Measurements from ENCODE around the gene PCDHA13.
"Not testable (repeated sequence)": the region's sequence is repeated elsewhere in the genome, so short reads cannot be mapped to it uniquely, and the experiment has no call there.

The PCDHA13 gene

DNA sequence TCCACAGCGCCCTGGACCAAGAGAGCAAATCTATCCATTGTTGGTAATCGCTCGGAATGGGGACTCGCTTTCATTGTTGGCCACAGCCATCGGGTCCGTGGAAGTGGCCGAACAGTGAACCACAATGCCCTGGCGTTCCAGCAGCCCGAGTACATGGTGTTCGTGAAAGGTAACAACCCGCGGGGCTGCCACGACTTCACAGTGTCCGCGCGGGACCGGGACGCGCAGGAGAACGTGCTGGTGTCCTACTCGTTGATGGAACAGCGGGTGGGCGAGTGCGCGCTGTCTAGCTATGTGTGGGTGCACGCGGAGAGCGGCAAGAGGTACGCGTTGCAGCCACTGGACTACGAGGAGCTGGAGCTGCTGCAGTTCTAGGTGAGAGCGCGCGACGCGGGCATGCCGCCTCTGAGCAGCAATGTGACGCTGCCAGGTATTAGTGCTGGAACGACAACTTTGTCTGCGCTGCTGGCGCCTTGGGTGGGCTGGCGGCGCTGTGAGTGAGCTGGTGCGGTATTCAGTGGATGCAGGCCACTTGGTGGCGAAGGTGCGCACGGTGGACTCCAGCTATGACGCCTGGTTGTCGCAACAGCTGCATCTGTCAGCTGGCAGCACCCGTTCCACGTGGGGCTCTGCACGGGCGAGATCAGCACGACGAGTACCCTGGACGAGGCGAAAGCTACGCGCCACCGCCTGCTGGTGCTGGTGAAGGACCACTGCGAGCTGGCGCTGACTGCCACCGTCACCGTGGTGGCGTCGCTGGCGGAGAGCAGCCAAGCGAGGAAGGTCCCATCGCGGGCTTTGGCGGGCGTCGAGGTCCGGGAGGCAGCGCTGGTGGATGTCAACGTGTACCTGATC lies 19.3 kb upstream of the PCDHA13 start:
- in situ Hi-C loops (cut with HindIII; ENCODE audit: low pct_ligation_motif_present, low pct_unique_long_range_greater_than_20kb, low sequenced_read_pairs), result no loop called here
- no peak for DNase-seq

DNA sequence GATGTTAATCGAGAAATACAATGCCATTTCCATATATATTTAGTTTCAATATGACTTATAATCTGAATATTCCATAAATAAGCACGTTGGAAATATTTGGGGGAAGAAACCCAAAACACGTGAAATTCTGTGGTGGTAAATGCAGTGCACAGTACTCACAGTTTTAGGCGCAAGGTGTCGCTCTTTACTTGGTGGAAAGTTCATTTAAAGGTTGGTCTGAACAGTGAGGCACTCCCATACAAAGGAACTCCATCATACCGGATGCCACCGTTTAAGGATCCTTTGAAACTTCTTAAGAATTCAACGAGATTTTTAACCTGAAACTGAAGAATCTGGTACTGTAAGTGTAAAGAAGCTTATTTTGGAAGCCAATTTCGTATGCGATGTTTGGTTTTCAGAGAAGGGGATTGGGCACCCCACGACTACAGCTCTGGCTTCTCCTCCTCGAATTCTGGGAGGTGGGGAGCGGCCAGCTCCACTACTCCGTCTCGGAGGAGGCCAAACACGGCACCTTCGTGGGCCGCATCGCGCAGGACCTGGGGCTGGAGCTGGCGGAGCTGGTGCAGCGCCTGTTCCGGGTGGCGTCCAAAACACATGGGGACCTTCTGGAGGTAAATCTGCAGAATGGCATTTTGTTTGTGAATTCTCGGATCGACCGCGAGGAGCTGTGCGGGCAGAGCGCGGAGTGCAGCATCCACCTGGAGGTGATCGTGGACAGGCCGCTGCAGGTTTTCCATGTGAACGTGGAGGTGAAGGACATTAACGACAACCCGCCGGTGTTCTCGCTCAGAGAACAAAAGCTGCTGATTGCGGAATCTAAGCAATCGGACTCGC lies 13.0 kb upstream of the PCDHA13 start, which contains the start of gene PCDHA11:
PCDHA11 (plus strand) TSS at position 237 of the 834 bp plus-strand sequence; CDS start at position 384, 147 bp downstream.
- in situ Hi-C loops (cut with HindIII; ENCODE audit: low pct_ligation_motif_present, low pct_unique_long_range_greater_than_20kb, low sequenced_read_pairs), result no loop called here
- DNase-seq, result peak; percentile 10

GRCh38 chr5:140869555-140869886 lies 12.4 kb upstream of the PCDHA13 start:
- in situ Hi-C loops (cut with HindIII; ENCODE audit: low pct_ligation_motif_present, low pct_unique_long_range_greater_than_20kb, low sequenced_read_pairs), result no loop called here
- no peak for DNase-seq

DNA sequence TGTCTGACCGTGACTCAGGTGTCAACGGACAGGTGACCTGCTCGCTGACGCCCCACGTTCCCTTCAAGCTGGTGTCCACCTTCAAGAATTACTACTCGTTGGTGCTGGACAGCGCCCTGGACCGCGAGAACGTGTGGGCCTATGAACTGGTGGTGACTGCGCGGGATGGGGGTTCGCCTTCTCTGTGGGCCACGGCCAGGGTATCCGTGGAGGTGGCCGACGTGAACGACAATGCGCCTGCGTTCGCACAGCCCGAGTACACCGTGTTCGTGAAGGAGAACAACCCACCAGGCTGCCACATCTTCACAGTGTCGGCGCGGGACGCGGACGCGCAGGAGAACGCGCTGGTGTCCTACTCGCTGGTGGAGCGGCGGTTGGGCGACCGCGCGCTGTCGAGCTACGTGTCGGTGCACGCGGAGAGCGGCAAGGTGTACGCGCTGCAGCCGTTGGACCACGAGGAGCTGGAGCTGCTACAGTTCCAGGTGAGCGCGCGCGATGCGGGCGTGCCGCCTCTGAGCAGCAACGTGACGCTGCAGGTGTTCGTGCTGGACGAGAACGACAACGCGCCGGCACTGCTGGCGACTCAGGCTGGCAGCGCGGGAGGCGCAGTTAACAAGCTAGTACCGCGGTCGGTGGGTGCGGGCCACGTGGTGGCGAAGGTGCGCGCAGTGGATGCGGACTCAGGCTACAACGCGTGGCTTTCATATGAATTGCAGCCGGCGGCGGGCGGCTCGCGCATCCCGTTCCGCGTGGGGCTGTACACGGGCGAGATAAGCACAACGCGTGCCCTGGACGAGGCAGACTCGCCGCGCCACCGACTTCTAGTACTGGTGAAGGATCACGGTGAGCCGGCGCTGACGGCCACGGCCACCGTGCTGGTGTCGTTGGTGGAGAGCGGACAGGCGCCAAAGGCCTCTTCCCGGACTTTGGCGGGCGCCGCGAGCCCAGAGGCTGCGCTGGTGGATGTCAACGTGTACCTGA lies 11.4 kb upstream of the PCDHA13 start:
- DNase-seq, result no peak
- in situ Hi-C loops (cut with HindIII; ENCODE audit: low pct_ligation_motif_present, low pct_unique_long_range_greater_than_20kb, low sequenced_read_pairs), result no loop called here

GRCh38 chr5:140875085-140876065 lies 6.5 kb upstream of the PCDHA13 start, which contains the start of gene PCDHA12:
TSS of gene PCDHA12 (plus strand) at chr5:140875308. CDS start at chr5:140875473, 165 bp downstream.
- in situ Hi-C loops (cut with HindIII; ENCODE audit: low pct_ligation_motif_present, low pct_unique_long_range_greater_than_20kb, low sequenced_read_pairs), result no loop called here
- no peak for DNase-seq

DNA sequence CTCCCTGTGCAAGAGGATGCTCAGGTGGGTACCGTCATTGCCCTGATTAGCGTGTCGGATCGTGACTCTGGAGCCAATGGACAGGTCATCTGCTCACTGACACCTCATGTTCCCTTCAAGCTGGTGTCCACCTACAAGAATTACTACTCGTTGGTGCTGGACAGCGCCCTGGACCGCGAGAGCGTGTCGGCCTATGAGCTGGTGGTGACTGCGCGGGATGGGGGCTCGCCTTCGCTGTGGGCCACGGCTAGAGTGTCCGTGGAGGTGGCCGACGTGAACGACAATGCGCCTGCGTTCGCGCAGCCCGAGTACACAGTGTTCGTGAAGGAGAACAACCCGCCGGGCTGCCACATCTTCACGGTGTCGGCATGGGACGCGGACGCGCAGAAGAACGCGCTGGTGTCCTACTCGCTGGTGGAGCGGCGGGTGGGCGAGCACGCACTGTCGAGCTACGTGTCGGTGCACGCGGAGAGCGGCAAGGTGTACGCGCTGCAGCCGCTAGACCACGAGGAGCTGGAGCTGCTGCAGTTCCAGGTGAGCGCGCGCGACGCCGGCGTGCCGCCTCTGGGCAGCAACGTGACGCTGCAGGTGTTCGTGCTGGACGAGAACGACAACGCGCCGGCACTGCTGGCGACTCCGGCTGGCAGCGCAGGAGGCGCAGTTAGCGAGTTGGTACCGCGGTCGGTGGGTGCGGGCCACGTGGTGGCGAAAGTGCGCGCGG lies 5.2 kb upstream of the PCDHA13 start:
- DNase-seq; in situ Hi-C loops (cut with HindIII; ENCODE audit: low pct_ligation_motif_present, low pct_unique_long_range_greater_than_20kb, low sequenced_read_pairs): not testable (repeated sequence)

DNA sequence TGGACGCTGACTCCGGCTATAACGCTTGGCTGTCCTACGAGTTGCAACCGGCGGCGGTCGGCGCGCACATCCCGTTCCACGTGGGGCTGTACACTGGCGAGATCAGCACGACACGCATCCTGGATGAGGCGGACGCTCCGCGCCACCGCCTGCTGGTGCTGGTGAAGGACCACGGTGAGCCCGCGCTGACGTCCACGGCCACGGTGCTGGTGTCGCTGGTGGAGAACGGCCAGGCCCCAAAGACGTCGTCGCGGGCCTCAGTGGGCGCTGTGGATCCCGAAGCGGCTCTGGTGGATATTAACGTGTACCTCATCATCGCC lies 4.7 kb upstream of the PCDHA13 start:
- in situ Hi-C loops (cut with HindIII; ENCODE audit: low pct_ligation_motif_present, low pct_unique_long_range_greater_than_20kb, low sequenced_read_pairs), result no loop called here

DNA sequence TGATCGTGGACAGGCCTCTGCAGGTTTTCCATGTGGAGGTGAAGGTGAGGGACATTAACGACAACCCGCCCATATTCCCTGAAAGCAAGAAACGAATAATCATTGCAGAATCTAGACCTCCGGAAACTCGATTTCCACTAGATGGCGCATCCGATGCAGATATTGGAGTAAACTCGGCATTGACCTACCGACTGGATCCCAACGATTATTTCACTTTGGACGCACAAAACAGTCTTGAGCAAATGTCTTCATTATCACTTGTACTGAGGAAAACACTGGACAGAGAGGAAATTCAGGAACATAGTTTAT lies 621 bp downstream of the PCDHA13 start:
- in situ Hi-C loops (cut with HindIII; ENCODE audit: low pct_ligation_motif_present, low pct_unique_long_range_greater_than_20kb, low sequenced_read_pairs), result no loop called here
- DNase-seq, result no peak

More for the DNA sequence above, 4.7 kb upstream of the PCDHA13 start:
- DNase-seq, result no peak

- in situ Hi-C loops (cut with HindIII; ENCODE audit: low pct_ligation_motif_present, low pct_unique_long_range_greater_than_20kb, low sequenced_read_pairs), result no loop called here
- DNase-seq, result no peak
Measured at GRCh38 chr5:140883373-140883772, 1.4 kb downstream of the PCDHA13 start.

DNA sequence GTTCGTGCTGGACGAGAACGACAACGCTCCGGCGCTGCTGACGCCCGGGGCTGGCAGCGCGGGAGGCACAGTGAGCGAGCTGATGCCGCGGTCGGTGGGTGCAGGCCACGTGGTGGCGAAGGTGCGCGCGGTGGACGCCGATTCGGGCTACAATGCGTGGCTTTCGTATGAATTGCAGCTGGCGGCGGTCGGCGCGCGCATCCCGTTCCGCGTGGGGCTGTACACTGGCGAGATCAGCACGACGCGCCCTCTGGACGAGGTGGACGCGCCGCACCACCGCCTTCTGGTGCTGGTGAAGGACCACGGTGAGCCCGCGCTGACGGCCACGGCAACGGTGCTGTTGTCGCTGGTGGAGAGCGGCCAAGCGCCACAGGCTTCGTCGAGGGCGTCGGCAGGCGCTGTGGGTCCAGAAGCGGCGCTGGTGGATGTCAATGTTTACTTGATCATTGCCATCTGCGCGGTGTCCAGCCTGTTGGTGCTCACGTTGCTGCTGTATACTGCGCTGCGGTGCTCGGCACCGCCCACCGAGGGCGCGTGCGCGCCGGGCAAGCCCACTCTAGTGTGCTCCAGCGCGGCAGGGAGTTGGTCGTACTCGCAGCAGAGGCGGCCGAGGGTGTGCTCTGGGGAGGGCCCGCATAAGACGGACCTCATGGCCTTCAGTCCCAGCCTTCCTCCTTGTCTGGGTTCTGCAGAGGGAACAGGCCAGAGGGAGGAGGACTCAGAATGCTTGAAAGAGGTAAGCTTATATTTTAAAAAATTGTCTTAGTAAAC lies 2.2 kb downstream of the PCDHA13 start:
- no peak for DNase-seq
- in situ Hi-C loops (cut with HindIII; ENCODE audit: low pct_ligation_motif_present, low pct_unique_long_range_greater_than_20kb, low sequenced_read_pairs), result no loop called here

- in situ Hi-C loops (cut with HindIII; ENCODE audit: low pct_ligation_motif_present, low pct_unique_long_range_greater_than_20kb, low sequenced_read_pairs), result no loop called here
- no peak for DNase-seq
Measured at GRCh38 chr5:140916325-140916724, 34.4 kb downstream of the PCDHA13 start.

DNA sequence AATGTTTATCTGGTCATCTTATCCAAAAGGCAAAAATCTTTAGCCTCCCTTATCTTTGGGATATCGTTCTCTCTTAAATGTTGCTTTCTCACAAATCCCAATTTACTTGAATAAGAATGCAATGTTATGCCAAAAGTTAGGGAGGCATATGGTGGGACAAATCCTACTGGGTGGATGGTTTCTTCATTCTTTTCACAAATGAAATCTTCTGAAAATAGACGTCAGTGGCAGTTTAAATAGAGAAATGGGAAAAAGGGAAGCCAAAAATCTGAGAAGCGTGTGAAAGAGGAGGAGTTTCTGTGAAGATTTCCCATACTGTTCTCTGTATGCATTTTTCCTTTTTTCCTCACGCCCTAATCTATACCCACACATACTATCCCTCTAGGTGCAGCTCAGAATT lies 41.7 kb downstream of the PCDHA13 start:
- no peak for DNase-seq
- in situ Hi-C loops (cut with HindIII; ENCODE audit: low pct_ligation_motif_present, low pct_unique_long_range_greater_than_20kb, low sequenced_read_pairs), result no loop called here

- in situ Hi-C loops (cut with HindIII; ENCODE audit: low pct_ligation_motif_present, low pct_unique_long_range_greater_than_20kb, low sequenced_read_pairs), result no loop called here
- no peak for DNase-seq
Measured at GRCh38 chr5:140925806-140926442, 44.0 kb downstream of the PCDHA13 start, which contains the start of gene PCDHAC1. TSS of gene PCDHAC1 (plus strand) at chr5:140926299. CDS start at chr5:140926893, 594 bp downstream.

DNA sequence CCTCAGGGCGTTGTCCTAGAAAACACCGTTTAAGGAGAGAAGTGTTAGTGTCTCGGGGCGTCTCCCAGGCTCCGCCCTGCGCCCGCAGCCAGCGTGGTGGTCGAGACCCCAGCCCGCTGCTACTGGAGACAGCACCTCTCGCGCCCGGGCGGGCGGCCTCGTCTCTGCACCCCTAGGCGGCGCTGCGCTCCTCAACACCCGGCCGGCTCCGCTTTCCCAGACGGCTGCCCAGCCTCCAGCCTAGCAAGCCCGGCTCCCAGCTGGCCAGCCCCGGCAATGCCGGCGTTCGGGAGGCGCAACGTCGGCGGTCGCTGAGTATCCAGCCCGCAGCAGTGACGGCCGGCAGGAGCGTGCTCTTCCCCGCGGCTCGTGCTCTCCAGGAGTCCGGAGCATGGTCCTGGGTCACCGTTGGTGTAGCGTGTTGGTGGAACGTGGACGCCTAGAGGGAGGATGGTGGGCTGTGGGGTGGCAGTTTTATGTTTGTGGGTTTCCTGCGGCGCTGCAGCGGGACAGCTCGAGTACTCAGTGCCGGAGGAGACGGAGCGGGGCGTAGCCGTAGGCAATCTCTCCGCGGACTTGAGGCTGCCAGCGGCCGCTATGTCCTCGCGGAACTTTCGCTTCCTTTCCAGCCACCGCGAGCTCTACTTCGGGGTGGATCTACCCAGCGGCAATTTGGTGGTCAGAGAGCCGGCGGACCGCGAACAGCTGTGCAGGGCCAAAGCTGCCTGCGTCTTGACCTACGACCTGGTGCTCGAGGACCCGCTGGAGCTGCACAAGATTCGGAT lies 44.7 kb downstream of the PCDHA13 start:
- DNase-seq, result no peak
- in situ Hi-C loops (cut with HindIII; ENCODE audit: low pct_ligation_motif_present, low pct_unique_long_range_greater_than_20kb, low sequenced_read_pairs), result no loop called here

DNA sequence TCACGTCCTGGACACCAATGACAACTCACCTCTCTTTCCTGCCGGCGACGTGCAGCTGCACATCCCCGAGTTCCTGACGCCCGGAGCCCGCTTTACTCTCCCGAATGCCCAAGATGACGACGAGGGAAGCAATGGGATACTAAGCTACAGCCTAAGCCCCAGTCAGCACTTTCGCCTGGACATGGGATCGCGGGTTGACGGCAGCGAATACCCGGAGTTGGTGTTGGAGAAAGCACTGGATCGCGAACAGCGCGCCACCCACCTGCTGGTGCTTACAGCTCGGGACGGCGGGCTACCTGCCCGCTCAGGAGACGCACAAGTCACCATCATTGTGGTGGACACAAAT lies 45.3 kb downstream of the PCDHA13 start:
- DNase-seq, result no peak
- in situ Hi-C loops (cut with HindIII; ENCODE audit: low pct_ligation_motif_present, low pct_unique_long_range_greater_than_20kb, low sequenced_read_pairs), result no loop called here
